K562 (cell line): ENCODE data around the gene NOM1. TPM values are rescaled to one million over a fixed set of nuclear protein-coding genes. Genes with fewer than 3 reads are reported as not detected.
A peak's percentile ranks its signal among the peaks of the same experiment; 100 is the strongest.

Source experiments
- ATAC-seq: fragments of 200-7000 bp; cut with Tn5 transposase; 3 replicates; pipeline ENCODE4 v1.9.1; 2020; ENCODE audit warnings: moderate library complexity
- BruUV-seq: library from RNA; stranded (reverse); fragments of 400-500 nt; replicated peaks from 2 replicates; lab custom pipeline; 2021; lab: Mats Ljungman, UMichigan
- CTCF ChIA-PET: fragments of 300-600 bp; formaldehyde crosslinking; extraction: SDS; loops from one replicate; lab custom pipeline; 2021; ENCODE audit warnings: low intra/inter-chr PET ratio; lab: Yijun Ruan, JAX
- POLR2A ChIA-PET: fragments of 300-600, 350-650 bp; sonication (Branson Sonifier 250); formaldehyde crosslinking; extraction: SDS; loops from one replicate; lab custom pipeline; 2021; ENCODE audit warnings: antibody characterized with exemption, inconsistent platforms; lab: Yijun Ruan, JAX
- DNase-seq, 4 experiments: peaks; one replicate each; pipeline versions ENCODE4 v3.0.0 to v3.0.0-alpha.2; 2011 to 2018; ENCODE audit warnings: low spot score in 3 of 4, mixed read lengths in 3 of 4; ENCODE audit errors: extremely low read depth in 1 of 4
- FAIRE-seq: peaks from 2 replicates; lab custom pipeline; 2011; peaks lifted over from hg19 to GRCh38; lab: Jason Lieb, UNC
- H2AFZ ChIP-seq: 2 replicates; pipeline ENCODE4 v1.6.0; 2011; ENCODE audit warnings: low read depth, low read length, control low read depth, inconsistent platforms
- H3K27ac ChIP-seq: fragments of 200-600 bp; 3 replicates; pipeline ENCODE4 v1.8.0; 2011; ENCODE audit warnings: low read depth, mild to moderate bottlenecking, control low read depth, inconsistent platforms, low read length, moderate library complexity, mixed read lengths; ENCODE audit errors: extremely low read depth
- H3K27me3 ChIP-seq, 2 experiments: fragments of 300-600 bp in 1 of 2; 2 replicates in 1 of 2; 3 replicates in 1 of 2; pipeline versions ENCODE4 v1.6.0 to v1.8.0; 2011; ENCODE audit warnings: inconsistent platforms in 2 of 2, low read length in 2 of 2, mild to moderate bottlenecking in 1 of 2, mixed read lengths in 1 of 2, moderate library complexity in 1 of 2; ENCODE audit not compliant: control insufficient read depth in 2 of 2, insufficient read depth in 2 of 2
- H3K36me3 ChIP-seq: fragments of 300-600 bp; 3 replicates; pipeline ENCODE4 v1.8.0; 2011; ENCODE audit warnings: mild to moderate bottlenecking, low read length, inconsistent platforms; ENCODE audit not compliant: control insufficient read depth, insufficient read depth
- H3K4me1 ChIP-seq, 2 experiments: fragments of 200-600 bp in 1 of 2; replicated peaks in 1 of 2; 2 replicates in 1 of 2; 3 replicates in 1 of 2; pipeline versions ENCODE4 v1.5.1 to v1.8.0; 2011; ENCODE audit warnings: inconsistent platforms in 2 of 2, low read length in 2 of 2, mild to moderate bottlenecking in 1 of 2, mixed read lengths in 1 of 2, moderate library complexity in 1 of 2; ENCODE audit not compliant: control insufficient read depth in 2 of 2, insufficient read depth in 2 of 2
- H3K4me2 ChIP-seq: 2 replicates; pipeline ENCODE4 v1.6.1; 2011; ENCODE audit warnings: low read length, control low read depth, inconsistent platforms, mixed read lengths; ENCODE audit not compliant: insufficient read depth
- H3K4me3 ChIP-seq: fragments of 200-600 bp; sonication (generic), shearing (Covaris generic); 2 replicates; pipeline ENCODE4 v1.5.1; 2016; ENCODE audit warnings: control low read depth, inconsistent platforms
- H3K79me2 ChIP-seq: fragments of 200-600 bp; 3 replicates; pipeline ENCODE4 v1.8.0; 2011; ENCODE audit warnings: low read length, inconsistent platforms; ENCODE audit not compliant: control insufficient read depth, insufficient read depth
- H3K9ac ChIP-seq, 2 experiments: 2 replicates each; pipeline versions ENCODE4 v1.6.0 to v1.6.1; 2011; ENCODE audit warnings: low read depth in 2 of 2, low read length in 2 of 2, control low read depth in 1 of 2, inconsistent platforms in 1 of 2, mild to moderate bottlenecking in 1 of 2, mixed read lengths in 1 of 2; ENCODE audit not compliant: insufficient read depth in 1 of 2
- H3K9me1 ChIP-seq: one replicate; pipeline ENCODE4 v1.6.0; 2011; ENCODE audit warnings: inconsistent platforms, mild to moderate bottlenecking, low read length, moderate library complexity; ENCODE audit not compliant: control insufficient read depth, insufficient read depth
- H3K9me3 ChIP-seq: replicated peaks from 2 replicates; pipeline ENCODE4 v1.5.1; 2011; ENCODE audit warnings: low read depth, low read length, inconsistent platforms; ENCODE audit not compliant: control insufficient read depth, insufficient read depth
- H4K20me1 ChIP-seq: replicated peaks from 2 replicates; pipeline ENCODE4 v1.6.1; 2011; ENCODE audit warnings: low read length, inconsistent platforms, mixed read lengths; ENCODE audit not compliant: control insufficient read depth, insufficient read depth
- E2F6 ChIP-seq, 2 experiments: IDR thresholded peaks; 2 replicates each; pipeline ENCODE4 v1.6.1; 2011; ENCODE audit warnings: borderline replicate concordance in 1 of 2, control low read depth in 1 of 2, low read depth in 1 of 2, low read length in 1 of 2, mild to moderate bottlenecking in 1 of 2, mixed read lengths in 1 of 2, moderate library complexity in 1 of 2; ENCODE audit not compliant: insufficient read depth in 1 of 2, insufficient read length in 1 of 2, poor library complexity in 1 of 2, severe bottlenecking in 1 of 2; ENCODE audit errors: extremely low read depth in 1 of 2
- EZH2 ChIP-seq: IDR thresholded peaks from 2 replicates; pipeline ENCODE4 v1.6.1; 2012; ENCODE audit warnings: low read depth, mild to moderate bottlenecking, inconsistent platforms, low read length, borderline replicate concordance
- HNRNPLL ChIP-seq: fragments of 200-400 bp; formaldehyde crosslinking; IDR thresholded peaks from 2 replicates; pipeline ENCODE4 v1.6.1; 2017; ENCODE audit warnings: low read length, low read depth, mild to moderate bottlenecking; ENCODE audit not compliant: poor library complexity, severe bottlenecking
- L3MBTL2 ChIP-seq: fragments of 450-650 bp; IDR thresholded peaks from 2 replicates; pipeline ENCODE4 v1.6.1; 2016; ENCODE audit warnings: mild to moderate bottlenecking, moderate library complexity
- NCOA6 ChIP-seq: fragments of 450-650 bp; IDR thresholded peaks from 2 replicates; pipeline ENCODE4 v1.6.1; 2017; ENCODE audit warnings: mild to moderate bottlenecking
- RCOR1 ChIP-seq, 2 experiments: IDR thresholded peaks; 2 replicates each; pipeline ENCODE4 v1.6.1; 2012; ENCODE audit warnings: low read depth in 2 of 2, low read length in 2 of 2, borderline replicate concordance in 1 of 2, improper control_type of control experiment in 1 of 2
- TEAD4 ChIP-seq, 2 experiments: sonication (generic) in 1 of 2; formaldehyde crosslinking in 1 of 2; IDR thresholded peaks; 2 replicates each; pipeline versions ENCODE4 v1.6.1 to v1.8.0; 2012 to 2022; ENCODE audit warnings: borderline replicate concordance in 1 of 2, inconsistent platforms in 1 of 2, low read length in 1 of 2, mild to moderate bottlenecking in 1 of 2, missing genetic modification reagents in 1 of 2
- WGBS: fragments of 100-300 bp; shearing (Covaris generic); methylation state at CpG from one replicate; pipeline ENCODE4 v1.1.6; 2016; ENCODE audit warnings: low coverage, mixed read lengths; ENCODE audit not compliant: insufficient coverage; ENCODE audit errors: missing lambda C conversion rate; 5-methylcytosine and 5-hydroxymethylcytosine counted together
- in situ Hi-C: fragments of 300-500 bp; cut with MboI; formaldehyde crosslinking; loops from 4 replicates; pipeline ENCODE4 v1.15.0; 2018; ENCODE audit warnings: inconsistent platforms, mixed read lengths
- intact Hi-C: fragments of 100-400 bp; cut with micrococcal nuclease; formaldehyde crosslinking; loops from 2 replicates; pipeline ENCODE4 v1.14.2; 2022
- polyA plus RNA-seq, 8 experiments: library from polyadenylated mRNA; depleted of rRNA in 4 of 8; stranded (reverse) in 5 of 8; unstranded in 3 of 8; fragments of >200 nt; fragmentation: Nextera tagmentation in 2 of 8; fragmentation: Illumina TruSeq in 1 of 8; extraction: Ambion mirVana in 2 of 8; extraction: Trizol in 1 of 8; gene quantifications; 2 replicates each; pipeline versions ENCODE4 v1.2.1 to v1.2.3, GENCODE V29; 2011 to 2014; ENCODE audit warnings: inconsistent platforms in 1 of 8, missing spikeins in 1 of 8
- total RNA-seq, 7 experiments: library from RNA; depleted of rRNA in 6 of 7; stranded (reverse); fragments of >200 nt in 6 of 7; fragmentation: Illumina TruSeq in 2 of 7; extraction: Trizol in 2 of 7; gene quantifications; 2 replicates each; pipeline versions ENCODE4 v1.2.1 to v1.2.3, GENCODE V29; 2011 to 2021; ENCODE audit warnings: low replicate concordance in 1 of 7

NOM1 gene
- total and polyA plus RNA-seq, 9 of the 15 experiments (the other 6 are each of a cell fraction or from before 2014, with no cell fraction given): 6.8 to 47.3 (median 37.4) TPM

DNA sequence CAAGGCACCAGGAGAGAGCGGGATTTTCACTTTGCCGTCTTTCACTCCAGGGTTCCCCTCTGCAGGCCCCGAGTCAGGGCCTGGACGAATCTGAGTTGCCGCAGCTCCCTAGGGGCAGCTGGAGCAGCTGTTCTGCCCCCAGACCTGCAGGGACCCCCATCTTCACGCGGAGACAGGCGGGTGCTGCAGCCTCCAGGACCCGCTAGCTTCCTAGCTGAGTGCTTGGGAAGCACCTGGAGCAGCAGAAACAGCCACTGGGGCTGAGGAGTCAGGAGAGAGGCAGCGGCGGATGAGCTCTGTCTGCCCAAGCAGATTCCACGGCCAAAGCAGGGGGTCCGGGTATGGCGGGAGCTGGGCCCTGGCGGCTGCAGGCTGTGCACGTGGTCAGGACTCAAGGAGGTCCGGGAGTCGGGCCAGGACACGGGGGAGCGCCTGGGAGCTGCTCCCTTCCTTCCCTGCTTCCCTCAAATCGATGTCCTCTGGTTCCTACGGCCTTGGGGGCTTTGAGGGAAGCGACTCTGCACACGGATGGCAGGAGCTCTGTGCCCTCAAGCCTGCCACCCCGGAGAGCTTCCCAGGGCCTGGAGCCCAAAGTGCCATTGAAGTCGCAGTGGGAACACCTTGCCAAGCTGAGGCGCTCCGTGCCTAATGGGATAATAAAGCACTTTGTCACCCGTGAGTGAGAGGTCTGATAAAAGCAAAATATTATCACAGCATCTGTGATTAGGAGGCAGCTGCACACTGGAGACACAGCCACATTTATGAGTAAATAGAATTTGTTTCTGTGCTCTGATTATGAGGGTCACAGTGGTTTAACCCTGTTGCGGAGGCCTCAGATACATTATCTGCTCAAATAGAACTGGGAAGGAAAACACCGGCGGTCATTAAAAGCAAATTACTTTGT lies 43.8 kb downstream of the NOM1 start:
- H3K4me3 ChIP-seq: no peak overlapping the region
- FAIRE-seq (no peak), DNase-seq (no peak), ATAC-seq (no peak)
- H3K9me1 ChIP-seq: no peaks in the 10 kb centered on the region
- in situ Hi-C loops: no loop called here
- H3K9ac ChIP-seq: peak overlapping the region in 1 of 2 experiments; percentile 14; a peak in 1 of 4 replicates
- no peaks in the 10 kb centered on the region for H3K36me3 ChIP-seq
- peaks cover 43 to 66% of the 10 kb centered on the region in 2 experiments for H3K27me3 ChIP-seq
- no TSS peak for BruUV-seq
- no peaks in the 10 kb centered on the region; the same call in 1 of the 2 replicates for H4K20me1 ChIP-seq
- WGBS: 15% methylated on average over 32 of the region's 32 CpGs
- TF ChIP-seq EZH2 (peak; percentile 5; the same call in 1 of the 2 replicates), TEAD4 (IDR thresholded peaks at IDR 0.05; ENCODE audit: low read length) (peak; percentile 35; the same call in 1 of the 2 replicates), TEAD4 (CRISPR knock-in tag; IDR thresholded peaks at IDR 0.05; ENCODE audit: borderline replicate concordance) (no peak), RCOR1 (IDR thresholded peaks at IDR 0.05; ENCODE audit: borderline replicate concordance in 1 of 2, low read depth in 2 of 2, low read length in 2 of 2) (peak in 1 of 2 experiments; percentile 32; a peak in 1 of 4 replicates), NCOA6 (no peak), HNRNPLL (no peak), L3MBTL2 (peak; percentile 10; the same call in 1 of the 2 replicates), E2F6 (IDR thresholded peaks at IDR 0.05; ENCODE audit: borderline replicate concordance in 1 of 2, extremely low read depth in 1 of 2, insufficient read depth in 1 of 2, insufficient read length in 1 of 2, low read depth in 1 of 2, low read length in 1 of 2, poor library complexity in 1 of 2, severe bottlenecking in 1 of 2) (peak in 1 of 2 experiments; percentile 51)
- H2AFZ ChIP-seq: no peak overlapping the region
- peaks cover 4 to 18% of the 10 kb centered on the region in 2 experiments; a peak in 2 of 5 replicates for H3K4me1 ChIP-seq
- ChIA-PET CTCF (interaction anchor here (0.6 kb wide), 1 partner anchor 1620 kb away, joined by 4 read pairs; no protein-coding TSS in a partner anchor), POLR2A (interaction anchor here (0.5 to 1.0 kb wide), 9 partner anchors 9 to 391 kb away, joined by 3 to 5 read pairs (median 3); no protein-coding TSS in a partner anchor)
- H3K79me2 ChIP-seq: no peaks in the 10 kb centered on the region
- no peak overlapping the region for H3K27ac ChIP-seq
- H3K9me3 ChIP-seq: no peaks in the 10 kb centered on the region
- intact Hi-C loops: no loop called here
- H3K4me2 ChIP-seq: no peak overlapping the region
